IPS DF 6.9 (cell line): ENCODE measurements around the gene FMN2.

ENCODE experiments used
- DNase-seq: peaks from one replicate; pipeline ENCODE4 v3.0.0-alpha.2; 2013; ENCODE audit warnings: low read depth, low spot score
- H3K27ac ChIP-seq: one replicate; pipeline ENCODE4 v1.5.1; 2013; ENCODE audit warnings: low read length, control low read depth
- H3K27me3 ChIP-seq: 2 replicates; pipeline ENCODE4 v1.6.1; 2013; ENCODE audit warnings: mild to moderate bottlenecking, low read length; ENCODE audit not compliant: control insufficient read depth, insufficient read depth
- H3K36me3 ChIP-seq: 2 replicates; pipeline ENCODE4 v1.6.1; 2013; ENCODE audit warnings: low read length; ENCODE audit not compliant: control insufficient read depth, insufficient read depth
- H3K4me1 ChIP-seq: 2 replicates; pipeline ENCODE4 v1.6.1; 2013; ENCODE audit warnings: low read length; ENCODE audit not compliant: control insufficient read depth, insufficient read depth
- H3K4me3 ChIP-seq: 2 replicates; pipeline ENCODE4 v1.5.1; 2013; ENCODE audit warnings: mild to moderate bottlenecking, low read length
- H3K9me3 ChIP-seq: 2 replicates; pipeline ENCODE4 v1.6.1; 2013; ENCODE audit warnings: low read length, inconsistent platforms; ENCODE audit not compliant: control insufficient read depth, insufficient read depth
- WGBS: extraction: QIAGEN DNeasy Blood & Tissue Kit; methylation state at CpG from one replicate; pipeline ENCODE4 v1.1.7; 2013; ENCODE audit warnings: mixed read lengths, missing lambda C conversion rate; ENCODE audit not compliant: insufficient read length, insufficient coverage; 5-methylcytosine and 5-hydroxymethylcytosine counted together

FMN2 gene

GRCh38 chr1:240192851-240193250 is 101.2 kb downstream of the FMN2 start:
- H3K27ac ChIP-seq = no peak overlapping the region
- WGBS = no CpG with 5 or more reads among the region's 2 CpGs
- no peak for DNase-seq
- H3K27me3 ChIP-seq = no peaks in the 10 kb centered on the region
- H3K9me3 ChIP-seq = no peaks in the 10 kb centered on the region
- no peaks in the 10 kb centered on the region for H3K36me3 ChIP-seq
- H3K4me1 ChIP-seq = no peaks in the 10 kb centered on the region
- no peak overlapping the region for H3K4me3 ChIP-seq

DNA sequence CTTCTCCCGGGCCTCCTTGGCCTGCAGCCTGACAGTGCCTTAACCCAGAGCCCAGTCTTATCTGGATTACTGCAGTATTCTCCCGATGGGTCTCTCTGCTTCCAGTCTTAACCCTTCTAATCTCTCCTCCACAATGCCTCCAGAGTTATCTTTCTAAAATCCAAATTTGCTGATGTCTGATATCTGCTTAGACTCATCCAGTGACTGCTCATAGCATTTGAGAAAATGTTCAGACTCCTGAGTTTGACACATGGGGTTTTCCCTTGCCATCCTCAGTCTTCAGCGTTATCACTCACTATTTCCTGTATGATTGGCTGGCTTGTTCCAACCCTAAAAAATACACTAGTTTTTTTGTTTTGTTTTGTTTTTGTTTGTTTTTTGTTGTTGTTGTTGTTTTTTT is 102.0 kb downstream of the FMN2 start:
- H3K27me3 ChIP-seq = no peaks in the 10 kb centered on the region
- H3K27ac ChIP-seq = no peak overlapping the region
- no peak overlapping the region for H3K4me3 ChIP-seq
- no peaks in the 10 kb centered on the region for H3K36me3 ChIP-seq
- no peaks in the 10 kb centered on the region for H3K4me1 ChIP-seq
- no CpG with 5 or more reads among the region's 3 CpGs for WGBS
- no peaks in the 10 kb centered on the region for H3K9me3 ChIP-seq
- DNase-seq = no peak

- DNase-seq = no peak
- H3K36me3 ChIP-seq = no peaks in the 10 kb centered on the region
- no peak overlapping the region for H3K4me3 ChIP-seq
- WGBS = no CpG with 5 or more reads among the region's 2 CpGs
- H3K4me1 ChIP-seq = no peaks in the 10 kb centered on the region
- H3K27me3 ChIP-seq = no peaks in the 10 kb centered on the region
- no peaks in the 10 kb centered on the region for H3K9me3 ChIP-seq
- H3K27ac ChIP-seq = no peak overlapping the region
These were observed 102.4 kb downstream of the FMN2 start for GRCh38 chr1:240194120-240194519.

GRCh38 chr1:240198376-240198775 is 106.7 kb downstream of the FMN2 start:
- Histone ChIP-seq H3K4me3 (no peak overlapping the region), H3K9me3 (no peaks in the 10 kb centered on the region; the same call in 1 of the 2 replicates), H3K27me3 (no peaks in the 10 kb centered on the region), H3K27ac (no peak overlapping the region), H3K4me1 (no peaks in the 10 kb centered on the region), H3K36me3 (no peaks in the 10 kb centered on the region)
- no CpG with 5 or more reads among the region's 4 CpGs for WGBS
- DNase-seq = no peak

- Histone ChIP-seq H3K4me3 (no peak overlapping the region), H3K36me3 (no peaks in the 10 kb centered on the region), H3K27ac (no peak overlapping the region), H3K27me3 (no peaks in the 10 kb centered on the region), H3K9me3 (no peaks in the 10 kb centered on the region; the same call in 1 of the 2 replicates), H3K4me1 (no peaks in the 10 kb centered on the region)
- WGBS = no CpG with 5 or more reads among the region's 9 CpGs
- no peak for DNase-seq
These were observed 108.3 kb downstream of the FMN2 start for GRCh38 chr1:240199758-240200645.

GRCh38 chr1:240201931-240202330 is 110.2 kb downstream of the FMN2 start:
- H3K4me1 ChIP-seq = no peaks in the 10 kb centered on the region
- no CpG with 5 or more reads among the region's 4 CpGs for WGBS
- no peak overlapping the region for H3K4me3 ChIP-seq
- DNase-seq = no peak
- H3K9me3 ChIP-seq = no peaks in the 10 kb centered on the region; the same call in 1 of the 2 replicates
- no peaks in the 10 kb centered on the region for H3K27me3 ChIP-seq
- no peak overlapping the region for H3K27ac ChIP-seq
- no peaks in the 10 kb centered on the region for H3K36me3 ChIP-seq

- Histone ChIP-seq H3K27ac (no peak overlapping the region), H3K36me3 (no peaks in the 10 kb centered on the region), H3K9me3 (no peaks in the 10 kb centered on the region), H3K27me3 (no peaks in the 10 kb centered on the region), H3K4me1 (no peaks in the 10 kb centered on the region), H3K4me3 (no peak overlapping the region)
- WGBS = no CpG with 5 or more reads among the region's 18 CpGs
- no peak for DNase-seq
These were observed 115.5 kb downstream of the FMN2 start for GRCh38 chr1:240207073-240207709.

DNA sequence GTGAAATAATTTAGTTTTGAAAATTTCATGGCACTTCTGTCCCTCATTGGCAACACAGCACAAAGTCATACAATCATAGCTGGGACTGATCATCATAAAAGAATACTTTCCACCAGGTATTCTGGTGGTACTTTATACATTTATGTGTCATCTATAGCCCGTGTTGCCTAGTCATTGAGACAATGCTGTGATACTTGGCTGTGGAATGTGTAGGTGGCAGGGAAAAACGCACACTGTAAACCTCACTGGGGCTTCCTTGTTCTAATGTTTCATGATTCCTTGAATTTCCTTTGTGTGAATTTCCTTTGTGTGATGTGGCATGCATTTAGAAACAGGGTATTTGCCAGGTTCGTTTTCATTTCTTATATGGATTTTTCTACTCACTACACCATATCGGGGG is 118.3 kb downstream of the FMN2 start:
- Histone ChIP-seq H3K27me3 (no peaks in the 10 kb centered on the region), H3K4me3 (no peak overlapping the region), H3K4me1 (no peaks in the 10 kb centered on the region), H3K27ac (no peak overlapping the region), H3K36me3 (no peaks in the 10 kb centered on the region), H3K9me3 (no peaks in the 10 kb centered on the region)
- WGBS = no CpG with 5 or more reads among the region's 4 CpGs
- no peak for DNase-seq

DNA sequence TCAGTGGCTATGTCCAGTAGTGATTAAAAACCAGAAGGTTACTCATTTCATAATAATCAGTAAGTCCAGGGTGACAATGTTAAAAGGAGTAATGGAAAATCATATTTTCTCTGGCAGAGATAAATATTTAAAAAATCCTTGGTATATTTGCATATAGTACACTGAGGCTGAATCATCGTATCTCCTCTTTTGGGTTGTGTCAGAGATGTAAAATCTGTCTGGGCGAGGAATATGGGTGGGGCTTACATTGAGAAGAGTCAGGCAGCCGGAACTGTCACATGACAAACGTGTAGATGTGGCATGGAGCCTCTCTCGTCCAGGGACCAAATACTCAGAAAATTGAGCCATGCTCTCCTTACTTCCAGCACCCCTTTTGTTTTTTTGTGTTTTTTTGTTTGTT is 120.9 kb downstream of the FMN2 start:
- Histone ChIP-seq H3K4me3 (no peak overlapping the region), H3K4me1 (no peaks in the 10 kb centered on the region), H3K36me3 (no peaks in the 10 kb centered on the region), H3K27me3 (no peaks in the 10 kb centered on the region), H3K27ac (no peak overlapping the region), H3K9me3 (no peaks in the 10 kb centered on the region)
- no peak for DNase-seq
- WGBS = no CpG with 5 or more reads among the region's 5 CpGs

- H3K4me3 ChIP-seq = no peak overlapping the region
- H3K4me1 ChIP-seq = no peaks in the 10 kb centered on the region
- H3K36me3 ChIP-seq = no peaks in the 10 kb centered on the region
- H3K9me3 ChIP-seq = no peaks in the 10 kb centered on the region
- no peak overlapping the region for H3K27ac ChIP-seq
- DNase-seq = no peak
- no peaks in the 10 kb centered on the region for H3K27me3 ChIP-seq
These were observed 125.7 kb downstream of the FMN2 start for GRCh38 chr1:240217403-240217802.
